HG03521 (cell line): ENCODE results near the gene ADAMTS12.
"Not testable (repeated sequence)": the region's sequence is repeated elsewhere in the genome, so short reads cannot be mapped to it uniquely, and the experiment has no call there.

ENCODE experiments used
- ATAC-seq: cut with Tn5 transposase; IDR thresholded peaks from one replicate; pipeline ENCODE4 v1.9.1; 2021; ENCODE audit warnings: mild to moderate bottlenecking, moderate library complexity; ENCODE audit not compliant: unreplicated experiment

ADAMTS12 gene

DNA sequence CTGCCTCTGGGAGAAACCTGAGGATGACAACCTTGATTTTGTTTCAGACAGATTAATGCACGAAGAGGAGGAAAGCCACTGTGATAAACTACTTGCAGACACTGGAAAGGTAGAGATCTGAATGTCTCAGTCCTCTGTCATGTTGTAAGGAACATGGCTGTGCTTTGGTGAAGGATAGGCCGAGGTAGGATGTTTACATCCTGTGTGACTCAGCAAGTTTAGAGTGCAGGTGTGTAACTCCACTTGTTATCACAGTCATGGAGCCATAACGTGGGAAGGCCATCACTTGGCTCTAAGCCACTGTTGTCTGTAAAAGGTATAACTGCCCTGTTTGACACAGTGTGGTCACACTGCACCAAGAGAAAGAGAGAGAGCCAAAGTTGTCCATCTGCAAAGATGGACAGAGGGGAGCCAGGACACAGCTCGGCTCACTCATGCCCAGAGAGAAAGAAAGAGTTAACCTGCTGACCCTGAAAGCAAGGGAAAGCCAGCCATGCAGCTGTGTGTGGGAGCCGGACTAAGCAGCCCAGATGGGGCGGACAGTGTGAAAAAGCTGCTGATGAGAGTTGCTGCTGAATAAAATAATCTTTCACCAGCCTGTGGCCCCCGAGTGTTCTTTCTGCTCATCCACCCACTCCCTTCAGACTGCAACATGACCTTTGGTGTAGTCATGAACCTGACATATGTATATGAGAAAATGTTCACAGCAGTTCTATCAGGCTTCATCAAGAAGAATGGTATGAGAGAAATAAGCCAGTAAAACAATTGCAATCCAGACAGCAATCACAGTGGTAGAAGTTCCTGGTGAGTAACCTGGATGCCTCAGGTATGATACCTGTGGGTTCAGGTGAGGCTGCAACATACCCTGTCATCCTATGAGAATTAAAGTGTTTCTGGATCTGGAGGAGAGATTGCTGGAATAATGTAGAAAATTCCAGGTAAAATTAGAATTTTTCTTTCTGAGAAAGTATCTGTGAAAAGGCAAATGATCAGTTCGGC lies 335.2 kb downstream of the ADAMTS12 start:
- no peak for ATAC-seq

DNA sequence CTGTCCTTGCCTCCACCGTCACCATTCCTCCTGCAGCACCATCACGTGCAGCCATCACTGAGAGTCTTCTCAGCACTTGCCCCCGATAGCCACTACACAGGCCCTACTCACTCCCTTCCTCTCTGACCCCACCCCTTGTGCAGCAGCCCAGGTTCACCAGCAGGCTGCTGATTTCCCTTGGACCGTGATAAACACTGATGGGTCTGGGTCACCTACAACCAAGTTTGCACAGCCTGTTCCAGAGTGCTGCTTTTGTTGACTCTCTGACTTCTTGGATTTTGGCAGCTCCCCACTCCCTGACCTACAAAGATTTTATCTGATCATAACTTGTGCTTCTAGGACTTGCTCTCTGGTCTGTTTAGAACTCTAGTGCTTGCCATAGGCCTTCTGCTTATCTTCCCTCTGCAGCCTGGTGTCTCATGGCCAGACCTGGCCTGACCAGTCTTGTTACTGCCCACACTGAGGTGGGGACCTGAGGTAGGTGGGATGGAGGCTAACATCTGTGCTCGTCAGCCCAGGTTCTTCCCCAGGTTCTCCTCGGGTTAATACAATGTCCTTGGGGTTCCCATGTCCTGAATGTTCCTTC lies 341.7 kb downstream of the ADAMTS12 start:
- ATAC-seq, result no peak

DNA sequence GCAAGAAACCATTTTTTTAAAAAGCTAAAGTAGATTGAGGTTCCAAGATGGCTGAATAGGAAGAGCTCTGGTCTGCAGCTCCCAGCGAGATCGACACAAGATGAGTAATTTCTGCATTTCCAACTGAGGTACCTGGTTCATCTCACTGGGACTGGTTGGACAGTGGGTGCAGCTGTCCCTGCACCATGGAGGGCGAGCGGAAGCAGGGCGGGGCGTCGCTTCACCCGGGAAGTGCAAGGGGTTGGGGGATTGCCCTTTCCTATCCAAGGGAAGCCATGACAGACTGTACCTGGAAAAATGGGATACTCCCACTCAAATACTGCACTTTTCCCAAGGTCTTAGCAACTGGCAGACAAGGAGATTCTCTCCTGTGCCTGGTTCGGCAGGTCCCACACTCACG lies 352.0 kb downstream of the ADAMTS12 start:
- ATAC-seq, result not testable (repeated sequence)

DNA sequence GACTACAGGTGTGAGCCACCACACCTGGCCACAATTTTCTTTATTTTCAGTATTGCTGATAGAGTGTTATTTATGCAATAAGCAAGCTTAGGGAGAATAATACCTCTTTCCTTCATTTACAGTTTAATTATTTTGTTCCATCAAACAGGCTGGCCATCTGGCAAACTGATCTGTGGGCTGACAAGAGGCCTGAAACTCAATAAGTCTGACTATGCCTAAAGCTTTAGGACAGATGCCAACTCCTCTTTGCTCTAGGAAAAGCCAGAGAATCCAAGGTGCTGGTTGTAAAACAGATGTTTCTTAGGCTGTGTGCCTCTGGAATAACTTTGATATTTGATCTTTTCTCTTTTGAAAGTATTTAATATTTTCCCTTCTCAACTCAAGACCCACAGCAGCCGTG lies 352.6 kb downstream of the ADAMTS12 start:
- ATAC-seq, result no peak

DNA sequence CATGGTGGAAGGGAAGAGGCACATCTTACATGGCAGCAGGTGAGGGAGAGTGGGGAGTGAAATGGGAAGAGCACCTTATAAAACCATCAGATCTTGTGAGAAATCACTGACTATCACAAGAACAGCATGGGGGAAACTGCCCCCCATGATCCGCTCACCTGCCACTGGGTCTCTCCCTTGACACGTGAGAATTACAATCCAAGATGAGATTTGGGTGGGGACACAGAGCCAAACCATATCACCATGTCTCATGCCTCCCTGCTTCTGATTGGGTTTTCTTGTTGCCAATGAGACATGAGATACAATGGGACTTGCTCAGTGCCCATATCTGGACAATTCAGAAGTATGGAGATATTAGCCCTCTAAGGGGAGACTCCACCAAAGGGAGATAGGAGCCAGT lies 353.6 kb downstream of the ADAMTS12 start:
- no peak for ATAC-seq

DNA sequence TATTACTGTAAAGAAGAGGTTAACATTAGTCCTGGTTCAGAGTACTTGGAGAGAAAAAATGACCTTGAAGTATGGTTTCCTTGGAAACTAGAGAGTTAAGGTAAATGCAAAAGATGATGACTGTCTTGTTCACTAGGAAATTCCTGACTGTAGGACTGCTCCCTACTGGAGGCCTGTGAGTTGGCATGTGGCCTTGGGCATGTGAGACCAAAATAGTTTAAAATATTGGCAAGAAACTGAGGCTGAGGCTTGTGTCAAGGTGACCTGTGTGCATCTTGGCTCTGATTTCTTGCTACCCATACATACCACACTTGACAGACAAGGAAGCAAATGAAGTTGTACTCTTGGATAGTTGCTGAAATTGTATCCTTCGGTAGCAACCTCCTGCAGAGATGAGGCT lies 354.6 kb downstream of the ADAMTS12 start:
- ATAC-seq, result no peak

DNA sequence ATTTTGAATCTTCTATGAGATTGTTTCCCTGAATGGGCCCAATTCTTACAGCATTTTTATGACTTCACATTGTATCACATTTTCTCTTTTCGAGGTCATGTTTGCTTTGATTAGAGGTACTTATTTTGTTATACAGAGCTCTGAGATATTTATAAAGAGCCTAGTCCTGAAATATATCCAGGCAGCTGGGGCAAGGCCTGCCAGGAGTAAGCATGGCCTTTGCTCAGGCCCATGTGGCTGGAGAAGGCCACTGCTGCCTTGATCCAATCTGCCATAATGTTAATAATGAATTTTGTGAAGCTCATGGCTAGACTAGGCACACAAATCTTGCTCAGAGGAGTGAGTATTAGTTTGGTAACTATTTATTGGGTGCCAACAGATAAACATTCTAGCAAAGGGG lies 355.0 kb downstream of the ADAMTS12 start:
- ATAC-seq, result no peak

DNA sequence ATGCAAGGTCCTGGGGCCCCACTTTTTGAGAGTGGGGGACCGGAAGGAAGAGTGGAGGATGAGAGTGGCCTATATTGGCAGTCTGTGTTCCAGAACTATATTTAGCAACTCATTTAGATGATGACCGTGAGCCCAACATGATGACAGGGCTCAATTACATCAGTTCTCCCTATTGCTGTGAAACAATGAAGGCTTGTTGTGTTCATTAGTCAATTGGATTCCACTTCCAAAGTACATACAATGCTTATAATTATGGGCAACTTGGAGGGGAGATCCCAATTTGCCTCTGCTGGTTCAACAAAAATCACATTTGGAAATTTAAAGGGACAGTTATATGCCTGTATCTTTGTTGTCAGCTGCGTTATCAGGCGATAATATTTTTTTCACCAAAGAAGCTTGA lies 360.0 kb downstream of the ADAMTS12 start:
- ATAC-seq, result no peak

DNA sequence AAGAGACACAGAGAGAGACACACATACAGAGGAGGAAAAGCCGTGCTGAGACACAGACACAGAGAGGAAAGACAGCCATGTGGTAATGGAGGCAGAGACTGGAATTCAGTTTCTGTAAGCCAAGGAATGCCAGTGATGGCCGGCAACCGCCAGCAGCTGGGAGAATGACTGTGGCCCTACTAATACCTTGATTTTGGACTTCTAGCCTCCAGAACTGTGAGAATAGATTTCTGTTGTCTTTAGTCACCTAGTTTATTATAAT lies 360.8 kb downstream of the ADAMTS12 start:
- ATAC-seq, result no peak

DNA sequence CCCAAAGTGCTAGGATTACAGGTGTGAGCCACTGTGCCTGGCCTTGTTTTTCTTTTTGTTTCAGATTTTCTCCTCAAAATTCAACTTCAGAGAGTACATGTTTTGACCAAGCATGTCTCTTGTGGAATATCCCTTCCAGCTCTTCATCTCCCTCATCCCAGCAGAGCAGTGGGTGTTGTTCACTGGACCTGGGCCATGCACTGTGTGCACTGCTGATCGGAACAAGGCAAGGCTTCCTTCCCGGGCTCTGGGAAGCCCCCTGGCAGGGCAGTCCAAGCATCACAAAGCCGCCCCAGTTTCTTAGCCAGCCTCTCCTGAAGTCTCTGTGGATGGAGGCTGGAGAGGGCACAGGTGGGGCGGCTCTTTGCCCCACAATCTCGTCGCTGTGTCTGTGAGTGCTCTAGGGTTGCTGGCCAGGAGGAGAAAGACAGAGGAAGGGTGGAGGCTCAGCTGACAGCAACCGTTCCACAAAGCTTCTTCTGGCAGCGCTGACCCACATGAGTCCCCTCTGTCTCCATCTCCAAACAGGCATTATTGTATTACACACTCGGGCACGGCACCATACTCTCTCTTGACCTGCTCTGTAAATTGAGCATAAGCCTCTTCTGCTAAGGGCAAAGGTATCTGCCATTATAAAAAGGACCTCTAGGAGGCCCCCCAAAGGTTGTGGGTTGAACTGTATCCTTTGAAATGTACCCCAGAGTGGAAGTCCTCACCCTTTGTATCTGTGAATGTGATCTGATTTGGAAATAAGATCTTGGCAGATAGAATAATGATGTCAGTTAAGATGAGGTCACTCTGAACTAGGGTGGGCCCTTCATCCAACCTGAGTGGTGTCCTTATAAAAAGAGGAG lies 361.4 kb downstream of the ADAMTS12 start:
- ATAC-seq, result no peak

DNA sequence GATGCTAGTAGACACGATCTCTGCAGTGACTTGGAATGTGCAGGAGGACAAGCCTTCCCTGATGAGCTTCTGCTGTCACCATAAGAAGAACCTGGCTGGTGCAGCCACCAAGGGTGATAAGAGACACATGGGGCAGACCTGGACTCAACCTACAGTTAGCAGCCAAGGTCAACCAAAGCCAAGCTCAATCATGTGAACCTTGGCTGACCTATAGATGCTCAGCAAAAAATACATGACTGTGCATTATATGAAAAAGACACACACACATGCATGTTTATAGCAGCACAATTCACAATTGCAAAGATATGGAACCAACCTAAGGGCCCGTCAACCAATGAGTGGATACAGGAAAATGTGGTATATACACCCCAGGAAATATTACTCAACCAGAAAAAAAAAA lies 364.1 kb downstream of the ADAMTS12 start:
- no peak for ATAC-seq

DNA sequence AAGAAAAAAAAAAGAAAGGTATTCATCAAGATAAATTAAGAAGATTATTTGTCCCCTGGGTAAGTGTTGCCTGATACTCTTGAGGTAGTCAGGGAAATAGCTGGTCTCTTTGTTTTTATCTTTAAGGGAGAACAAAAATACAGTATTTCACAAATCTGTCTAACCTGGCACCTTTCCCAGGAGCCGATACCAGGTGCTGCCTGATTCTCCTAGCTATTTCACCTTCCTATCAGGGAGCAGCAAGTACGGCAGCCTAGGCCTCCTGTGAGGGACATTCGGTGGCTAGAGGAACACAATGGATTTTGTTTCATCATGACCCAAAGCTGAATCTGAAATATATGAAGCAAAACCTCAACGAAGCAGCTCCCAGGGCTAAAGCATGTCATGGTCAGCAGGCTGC lies 365.0 kb downstream of the ADAMTS12 start:
- ATAC-seq, result no peak

DNA sequence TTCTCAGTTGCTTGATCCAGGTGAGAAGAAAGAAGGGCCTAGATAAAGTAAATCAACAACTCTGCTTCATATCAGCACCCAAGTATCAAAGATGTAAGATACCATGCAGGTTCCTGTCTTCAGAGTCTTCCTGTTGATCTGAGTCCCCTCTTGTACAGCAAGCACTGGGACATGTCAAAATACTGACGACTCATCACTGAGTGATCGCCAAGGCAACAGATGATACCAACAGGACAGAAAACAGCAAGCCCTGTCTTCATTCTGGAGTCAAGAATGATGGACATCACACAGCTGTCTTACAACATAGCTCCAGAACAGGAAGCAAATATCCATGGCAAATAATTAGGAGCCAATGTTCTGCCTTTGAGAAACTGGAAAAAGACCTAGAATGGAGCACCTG lies 367.3 kb downstream of the ADAMTS12 start:
- no peak for ATAC-seq

DNA sequence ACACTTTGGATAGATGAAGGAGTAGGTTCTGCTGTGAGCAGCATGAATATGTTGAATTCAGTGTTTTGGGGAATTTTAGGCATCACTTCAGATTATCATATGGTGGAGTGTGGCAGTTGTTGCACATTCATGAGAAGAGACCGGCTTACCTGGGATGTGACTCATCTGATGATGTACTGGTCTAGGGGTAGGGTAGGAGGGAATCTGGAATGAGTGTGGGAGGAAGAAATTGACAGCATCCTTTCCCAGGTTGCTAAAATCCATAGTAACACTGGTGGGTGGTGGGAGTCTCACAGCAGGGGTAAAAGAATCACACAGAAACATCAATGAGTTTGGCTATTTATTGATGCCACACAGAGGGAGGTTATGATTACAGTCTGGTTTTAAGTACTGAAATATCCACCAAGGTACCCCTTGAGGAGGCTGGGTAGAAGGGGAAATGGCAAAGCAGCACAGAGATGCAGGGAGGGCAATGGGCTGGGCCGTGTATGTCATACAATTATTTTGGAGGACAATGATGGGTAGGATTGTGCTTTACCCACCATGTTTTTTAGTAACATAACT lies 368.5 kb downstream of the ADAMTS12 start:
- no peak for ATAC-seq

DNA sequence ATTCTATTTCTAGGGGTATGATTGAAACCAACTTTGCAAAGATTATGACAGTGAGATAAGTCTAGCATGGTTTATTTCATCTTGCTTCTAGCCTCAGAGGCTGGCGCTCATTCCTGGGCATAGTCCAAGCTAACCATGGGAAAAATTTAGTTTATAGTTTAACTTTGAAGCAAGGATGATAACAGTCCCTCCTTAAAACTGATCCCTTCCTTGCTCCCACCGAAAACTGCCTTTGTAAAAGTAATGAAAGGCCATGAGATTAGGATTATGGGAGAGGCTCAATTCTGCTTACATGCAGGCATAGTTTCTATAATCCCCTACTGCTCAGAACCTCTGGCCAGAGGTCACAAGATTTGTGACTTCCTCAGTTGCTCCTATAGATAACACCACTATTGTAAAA lies 375.4 kb downstream of the ADAMTS12 start:
- ATAC-seq, result no peak

DNA sequence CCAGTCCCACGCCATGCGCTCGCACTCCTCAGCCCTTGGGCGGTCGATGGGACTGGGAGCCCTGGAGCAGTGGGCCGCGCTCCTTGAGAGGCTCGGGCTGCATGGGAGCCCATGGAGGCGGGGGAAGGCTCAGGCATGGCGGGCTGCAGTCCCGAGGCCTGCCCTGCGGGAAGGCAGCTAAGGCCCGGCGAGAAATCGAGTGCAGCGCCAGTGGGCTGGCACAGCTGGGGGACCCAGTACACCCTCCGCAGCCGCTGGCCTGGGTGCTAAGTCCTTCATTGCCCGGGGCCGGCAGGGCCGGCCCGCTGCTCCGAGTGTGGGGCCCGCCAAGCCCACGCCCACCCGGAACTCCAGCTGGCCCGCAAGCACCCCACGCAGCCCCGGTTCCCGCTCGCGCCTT lies 376.4 kb downstream of the ADAMTS12 start:
- ATAC-seq, result not testable (repeated sequence)

DNA sequence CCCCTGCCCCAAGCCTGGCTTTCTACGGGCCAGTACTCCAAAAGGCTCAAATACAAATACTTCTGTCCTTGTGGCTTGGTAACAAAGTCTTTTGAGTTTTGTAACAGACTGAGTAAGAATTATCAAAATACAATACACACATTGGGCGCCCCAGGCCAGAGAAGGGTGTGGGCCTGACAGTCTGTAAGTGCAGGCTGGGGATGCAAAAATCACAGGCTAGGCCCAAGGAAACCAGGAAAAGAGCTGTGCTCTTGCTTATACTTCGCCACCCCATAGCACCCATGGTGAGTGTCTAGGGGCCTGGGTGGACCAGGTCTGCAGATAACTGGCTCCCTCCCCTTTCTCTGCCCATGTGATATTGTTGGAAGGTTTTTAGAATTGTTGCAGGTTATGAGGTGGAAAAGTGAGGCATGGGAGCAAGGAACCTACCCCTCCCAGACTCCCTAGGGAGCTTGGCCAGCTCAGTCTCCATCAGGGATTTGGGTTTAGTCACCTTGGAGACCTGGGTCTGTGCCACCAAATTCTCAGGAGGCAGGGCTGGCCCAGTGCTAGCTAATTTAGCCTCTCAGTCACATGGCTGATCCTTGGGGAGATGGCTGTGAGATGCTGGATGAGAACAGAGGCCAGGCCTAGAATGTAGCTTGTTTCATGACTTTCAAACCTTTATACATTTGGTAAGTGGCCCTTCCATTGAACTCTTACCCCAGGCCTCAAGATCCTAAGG lies 378.2 kb downstream of the ADAMTS12 start:
- no peak for ATAC-seq

DNA sequence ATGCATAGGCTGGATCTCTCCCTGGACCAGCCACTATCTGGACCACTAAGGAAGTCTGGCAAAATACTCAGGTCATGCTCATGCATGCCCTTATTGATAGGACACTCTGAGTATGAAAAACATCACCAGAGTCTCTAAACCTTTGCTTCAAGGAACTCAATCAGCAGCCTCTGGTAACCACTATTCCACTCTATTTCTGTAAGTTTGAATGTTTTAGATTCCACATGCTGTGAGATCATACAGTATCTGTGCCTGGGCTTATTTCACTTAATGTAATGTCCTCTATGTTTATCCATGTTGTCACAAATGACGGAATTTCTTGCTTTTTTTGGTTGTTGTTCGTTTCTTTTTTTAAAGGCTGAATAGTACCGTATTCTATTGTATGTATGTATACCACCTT lies 382.8 kb downstream of the ADAMTS12 start:
- ATAC-seq, result no peak

DNA sequence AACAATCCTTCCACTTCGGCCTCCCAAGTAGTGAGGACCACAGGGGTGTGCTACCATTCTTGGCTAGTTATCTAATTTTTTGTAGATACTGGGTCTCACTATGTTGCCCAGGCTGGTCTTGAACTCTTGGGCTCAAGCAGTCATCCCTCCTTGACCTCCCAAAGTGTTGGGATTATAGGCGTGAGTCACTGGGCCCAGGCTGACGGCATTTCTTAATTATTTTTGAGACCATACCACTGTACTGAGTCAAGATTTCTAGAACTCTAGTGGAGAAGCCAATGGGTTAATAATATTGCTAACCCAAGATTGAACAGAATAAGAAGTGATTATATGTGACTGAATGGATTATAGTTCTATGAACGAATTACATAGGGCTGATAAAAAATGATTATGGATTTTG lies 384.4 kb downstream of the ADAMTS12 start:
- no peak for ATAC-seq

DNA sequence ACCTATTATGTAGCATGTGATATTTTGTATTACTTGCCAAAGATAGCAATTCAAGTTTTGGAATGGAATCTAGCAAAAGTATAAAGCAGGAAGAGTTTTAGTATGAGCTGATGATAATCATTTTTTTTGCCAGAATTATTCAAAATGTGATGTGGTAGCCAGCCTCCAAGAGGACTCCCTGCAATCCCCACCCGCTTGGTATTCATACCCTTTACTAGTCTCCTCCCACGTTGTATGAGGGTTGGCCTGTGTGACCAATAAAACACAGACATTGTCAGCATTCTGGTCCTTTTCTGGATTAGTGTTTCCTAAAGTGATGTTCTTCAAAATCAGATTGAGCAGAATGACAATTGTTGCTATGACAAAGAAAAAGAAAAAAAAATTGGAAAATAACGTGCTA lies 387.2 kb downstream of the ADAMTS12 start:
- ATAC-seq, result no peak

DNA sequence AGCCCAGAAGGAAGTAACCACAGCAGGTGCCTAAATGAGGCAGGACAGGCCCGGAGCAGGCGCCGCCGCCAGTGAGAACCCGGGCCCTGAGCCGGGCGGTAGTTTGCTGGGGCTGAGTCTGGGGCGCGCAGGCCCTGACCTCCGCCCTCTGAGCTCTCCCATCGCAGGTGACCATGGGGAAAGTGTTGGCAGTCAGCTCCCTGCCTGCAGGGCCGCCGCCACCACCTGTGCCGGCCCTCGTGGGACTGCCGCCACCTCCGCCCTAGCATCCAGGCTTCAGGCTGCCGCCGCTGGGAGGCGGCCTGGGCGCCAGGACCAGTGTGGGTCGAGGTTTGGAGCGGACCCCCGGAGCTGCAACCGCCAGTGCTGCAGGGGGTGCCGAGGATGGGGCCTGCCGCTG lies 389.9 kb downstream of the ADAMTS12 start:
- ATAC-seq, result no peak
